ENCODE results near the gene DEPP1. TPM values are rescaled to one million over a fixed set of nuclear protein-coding genes. Genes with fewer than 3 reads are reported as not detected.

Gene DEPP1
- total and polyA plus RNA-seq, 4 donors = 10.7 to 79.3 (median 33.5) TPM

DNA sequence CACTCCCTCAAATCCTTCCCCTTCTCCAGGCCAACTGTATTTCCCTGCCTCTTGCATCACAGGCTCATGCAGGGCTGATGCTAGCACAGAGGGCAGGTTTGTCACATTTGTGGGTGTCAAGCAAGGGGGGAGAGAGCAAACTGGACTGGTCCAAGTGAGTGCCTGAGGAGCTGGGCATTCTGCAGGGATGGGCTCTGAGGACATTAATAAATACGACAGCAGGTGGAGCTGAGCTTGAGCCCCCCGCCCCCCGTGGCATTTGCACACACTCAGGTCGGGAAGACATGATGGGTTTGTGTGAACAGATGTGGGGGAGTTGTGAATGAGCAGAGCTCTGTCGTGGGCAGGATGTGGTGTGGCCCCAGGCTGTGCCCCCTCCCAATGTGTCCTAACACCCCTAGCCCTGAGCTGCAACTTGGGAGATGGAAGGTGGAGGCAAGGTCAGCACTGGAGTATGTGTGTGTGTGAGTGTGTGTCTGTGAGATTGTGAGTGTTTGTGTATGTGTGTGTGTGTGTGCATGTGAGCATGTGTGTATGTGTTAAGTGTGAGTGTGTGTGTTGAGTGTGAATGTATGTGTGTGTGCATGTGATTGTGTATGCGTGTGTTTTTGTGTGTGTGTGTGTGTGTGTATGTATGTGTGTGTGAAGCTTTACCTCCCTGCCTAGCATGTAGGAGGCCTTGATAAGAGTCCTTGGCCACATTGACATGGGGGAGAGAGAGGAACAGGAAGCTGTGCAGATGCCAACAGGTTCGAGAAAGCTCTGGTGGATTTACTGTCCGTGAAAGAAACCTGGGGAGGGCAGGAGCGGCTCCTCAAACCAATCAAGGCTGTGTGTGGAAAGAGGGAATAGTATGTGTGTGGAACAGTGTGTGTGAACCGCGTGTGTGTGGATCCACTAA lies 9.9 kb downstream of the DEPP1 start:
- H3K9me3 ChIP-seq (ENCODE audit: control insufficient read depth in 4 of 4, low read length in 3 of 4) = no peaks in the 10 kb centered on the region
- H3K9ac ChIP-seq (ENCODE audit: low read depth in 1 of 2, low read length in 2 of 2) = no peak overlapping the region
- WGBS = 84% methylated on average over 11 of the region's 11 CpGs

DNA sequence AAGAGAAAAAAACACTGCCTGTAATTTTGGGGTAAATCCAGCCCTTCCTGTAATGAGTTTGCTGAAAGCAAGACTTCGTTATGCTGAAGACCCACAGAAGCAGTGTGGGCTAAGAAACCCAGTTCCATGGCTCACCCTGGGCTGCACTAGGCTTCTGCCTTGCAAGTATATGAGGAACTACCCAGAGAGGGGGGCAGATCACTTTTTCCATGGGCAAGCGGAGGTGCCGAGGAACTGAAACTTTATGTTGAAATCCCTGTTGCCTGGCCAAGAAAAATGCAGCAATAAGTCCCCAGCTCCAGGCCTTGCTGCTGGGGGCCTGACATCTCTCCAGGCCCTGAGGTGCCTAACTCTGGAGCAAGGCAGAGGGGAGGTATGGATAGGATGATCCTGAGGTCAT lies 10.5 kb downstream of the DEPP1 start:
- no peak for TF ChIP-seq FOXA2 (IDR thresholded peaks at IDR 0.05)
- TF ChIP-seq TAF1 (conservative IDR thresholded peaks at IDR 0.05) = no peak
- TF ChIP-seq, protein P1, sequence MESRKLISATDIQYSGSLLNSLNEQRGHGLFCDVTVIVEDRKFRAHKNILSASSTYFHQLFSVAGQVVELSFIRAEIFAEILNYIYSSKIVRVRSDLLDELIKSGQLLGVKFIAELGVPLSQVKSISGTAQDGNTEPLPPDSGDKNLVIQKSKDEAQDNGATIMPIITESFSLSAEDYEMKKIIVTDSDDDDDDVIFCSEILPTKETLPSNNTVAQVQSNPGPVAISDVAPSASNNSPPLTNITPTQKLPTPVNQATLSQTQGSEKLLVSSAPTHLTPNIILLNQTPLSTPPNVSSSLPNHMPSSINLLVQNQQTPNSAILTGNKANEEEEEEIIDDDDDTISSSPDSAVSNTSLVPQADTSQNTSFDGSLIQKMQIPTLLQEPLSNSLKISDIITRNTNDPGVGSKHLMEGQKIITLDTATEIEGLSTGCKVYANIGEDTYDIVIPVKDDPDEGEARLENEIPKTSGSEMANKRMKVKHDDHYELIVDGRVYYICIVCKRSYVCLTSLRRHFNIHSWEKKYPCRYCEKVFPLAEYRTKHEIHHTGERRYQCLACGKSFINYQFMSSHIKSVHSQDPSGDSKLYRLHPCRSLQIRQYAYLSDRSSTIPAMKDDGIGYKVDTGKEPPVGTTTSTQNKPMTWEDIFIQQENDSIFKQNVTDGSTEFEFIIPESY (IDR thresholded peaks at IDR 0.05) = no peak
- TF ChIP-seq SP1 (IDR thresholded peaks at IDR 0.05) = no peak
- no peak for TF ChIP-seq GABPA (IDR thresholded peaks at IDR 0.05 in 1 of 2, conservative IDR thresholded peaks at IDR 0.05 in 1 of 2)
- TF ChIP-seq, protein P2, sequence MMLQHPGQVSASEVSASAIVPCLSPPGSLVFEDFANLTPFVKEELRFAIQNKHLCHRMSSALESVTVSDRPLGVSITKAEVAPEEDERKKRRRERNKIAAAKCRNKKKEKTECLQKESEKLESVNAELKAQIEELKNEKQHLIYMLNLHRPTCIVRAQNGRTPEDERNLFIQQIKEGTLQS (IDR thresholded peaks at IDR 0.05) = no peak
- no peak for TF ChIP-seq HNF4G (IDR thresholded peaks at IDR 0.05)
- TF ChIP-seq, protein P3, sequence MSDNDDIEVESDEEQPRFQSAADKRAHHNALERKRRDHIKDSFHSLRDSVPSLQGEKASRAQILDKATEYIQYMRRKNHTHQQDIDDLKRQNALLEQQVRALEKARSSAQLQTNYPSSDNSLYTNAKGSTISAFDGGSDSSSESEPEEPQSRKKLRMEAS (IDR thresholded peaks at IDR 0.05) = no peak
- TF ChIP-seq JUND (IDR thresholded peaks at IDR 0.05) = peak in 1 of 2 donors; percentile 42
- TF ChIP-seq EGR1 (IDR thresholded peaks at IDR 0.05; ENCODE audit: low read depth in 2 of 2) = peak in 1 of 2 donors; percentile 33
- peak in 1 of 2 donors; percentile 26 for TF ChIP-seq RXRA (IDR thresholded peaks at IDR 0.05)
- H3K27me3 ChIP-seq (ENCODE audit: control insufficient read depth in 4 of 4, insufficient read depth in 4 of 4, low read length in 3 of 4) = no peaks in the 10 kb centered on the region
- H3K4me3 ChIP-seq (ENCODE audit: low read depth in 1 of 3, low read length in 3 of 3) = no peak overlapping the region
- DNase-seq (ENCODE audit: low spot score) = no peak
- WGBS = 21% methylated on average over 3 of the region's 3 CpGs
- peak overlapping the region; percentile 48 to 49 for H3K27ac ChIP-seq (ENCODE audit: low read depth in 1 of 2, low read length in 2 of 2)
- H3K36me3 ChIP-seq (ENCODE audit: control insufficient read depth in 4 of 4, insufficient read depth in 3 of 4, low read depth in 1 of 4, low read length in 3 of 4) = no peaks in the 10 kb centered on the region
- peaks cover 2 to 31% (median 11%) of the 10 kb centered on the region in 4 donors for H3K4me1 ChIP-seq (ENCODE audit: control insufficient read depth in 4 of 4, insufficient read depth in 4 of 4, low read length in 3 of 4)
- H3K9me3 ChIP-seq (ENCODE audit: control insufficient read depth in 4 of 4, low read length in 3 of 4) = no peaks in the 10 kb centered on the region
- no peak overlapping the region for H3K9ac ChIP-seq (ENCODE audit: low read depth in 1 of 2, low read length in 2 of 2)

More for the DNA sequence above, 9.9 kb downstream of the DEPP1 start:
- Histone ChIP-seq H3K36me3 (ENCODE audit: control insufficient read depth in 4 of 4, insufficient read depth in 3 of 4, low read depth in 1 of 4, low read length in 3 of 4) (no peaks in the 10 kb centered on the region), H3K4me1 (ENCODE audit: control insufficient read depth in 4 of 4, insufficient read depth in 4 of 4, low read length in 3 of 4) (peaks cover 2 to 30% (median 11%) of the 10 kb centered on the region in 4 donors), H3K4me3 (ENCODE audit: low read depth in 1 of 3, low read length in 3 of 3) (no peak overlapping the region), H3K27me3 (ENCODE audit: control insufficient read depth in 4 of 4, insufficient read depth in 4 of 4, low read length in 3 of 4) (no peaks in the 10 kb centered on the region), H3K27ac (ENCODE audit: low read depth in 1 of 2, low read length in 2 of 2) (no peak overlapping the region)
- TF ChIP-seq FOXA2 (IDR thresholded peaks at IDR 0.05) (no peak), RAD21 (IDR thresholded peaks at IDR 0.05) (no peak), HNF4G (IDR thresholded peaks at IDR 0.05) (no peak), JUND (IDR thresholded peaks at IDR 0.05) (no peak), HNF4A (conservative IDR thresholded peaks at IDR 0.05) (no peak), GABPA (IDR thresholded peaks at IDR 0.05 in 1 of 2, conservative IDR thresholded peaks at IDR 0.05 in 1 of 2) (no peak), EGR1 (IDR thresholded peaks at IDR 0.05; ENCODE audit: low read depth in 2 of 2) (no peak), TAF1 (conservative IDR thresholded peaks at IDR 0.05) (no peak), NR2F2 (IDR thresholded peaks at IDR 0.05) (no peak), SP1 (IDR thresholded peaks at IDR 0.05) (no peak), FOXA1 (IDR thresholded peaks at IDR 0.05) (no peak), RXRA (IDR thresholded peaks at IDR 0.05) (no peak)
- TF ChIP-seq, protein P2 (IDR thresholded peaks at IDR 0.05) = no peak
- TF ChIP-seq, protein P3 (IDR thresholded peaks at IDR 0.05) = no peak
- TF ChIP-seq, protein P4, sequence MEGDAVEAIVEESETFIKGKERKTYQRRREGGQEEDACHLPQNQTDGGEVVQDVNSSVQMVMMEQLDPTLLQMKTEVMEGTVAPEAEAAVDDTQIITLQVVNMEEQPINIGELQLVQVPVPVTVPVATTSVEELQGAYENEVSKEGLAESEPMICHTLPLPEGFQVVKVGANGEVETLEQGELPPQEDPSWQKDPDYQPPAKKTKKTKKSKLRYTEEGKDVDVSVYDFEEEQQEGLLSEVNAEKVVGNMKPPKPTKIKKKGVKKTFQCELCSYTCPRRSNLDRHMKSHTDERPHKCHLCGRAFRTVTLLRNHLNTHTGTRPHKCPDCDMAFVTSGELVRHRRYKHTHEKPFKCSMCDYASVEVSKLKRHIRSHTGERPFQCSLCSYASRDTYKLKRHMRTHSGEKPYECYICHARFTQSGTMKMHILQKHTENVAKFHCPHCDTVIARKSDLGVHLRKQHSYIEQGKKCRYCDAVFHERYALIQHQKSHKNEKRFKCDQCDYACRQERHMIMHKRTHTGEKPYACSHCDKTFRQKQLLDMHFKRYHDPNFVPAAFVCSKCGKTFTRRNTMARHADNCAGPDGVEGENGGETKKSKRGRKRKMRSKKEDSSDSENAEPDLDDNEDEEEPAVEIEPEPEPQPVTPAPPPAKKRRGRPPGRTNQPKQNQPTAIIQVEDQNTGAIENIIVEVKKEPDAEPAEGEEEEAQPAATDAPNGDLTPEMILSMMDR (IDR thresholded peaks at IDR 0.05; ENCODE audit: low read depth, low read length, missing input control) = no peak
- TF ChIP-seq, protein P5, sequence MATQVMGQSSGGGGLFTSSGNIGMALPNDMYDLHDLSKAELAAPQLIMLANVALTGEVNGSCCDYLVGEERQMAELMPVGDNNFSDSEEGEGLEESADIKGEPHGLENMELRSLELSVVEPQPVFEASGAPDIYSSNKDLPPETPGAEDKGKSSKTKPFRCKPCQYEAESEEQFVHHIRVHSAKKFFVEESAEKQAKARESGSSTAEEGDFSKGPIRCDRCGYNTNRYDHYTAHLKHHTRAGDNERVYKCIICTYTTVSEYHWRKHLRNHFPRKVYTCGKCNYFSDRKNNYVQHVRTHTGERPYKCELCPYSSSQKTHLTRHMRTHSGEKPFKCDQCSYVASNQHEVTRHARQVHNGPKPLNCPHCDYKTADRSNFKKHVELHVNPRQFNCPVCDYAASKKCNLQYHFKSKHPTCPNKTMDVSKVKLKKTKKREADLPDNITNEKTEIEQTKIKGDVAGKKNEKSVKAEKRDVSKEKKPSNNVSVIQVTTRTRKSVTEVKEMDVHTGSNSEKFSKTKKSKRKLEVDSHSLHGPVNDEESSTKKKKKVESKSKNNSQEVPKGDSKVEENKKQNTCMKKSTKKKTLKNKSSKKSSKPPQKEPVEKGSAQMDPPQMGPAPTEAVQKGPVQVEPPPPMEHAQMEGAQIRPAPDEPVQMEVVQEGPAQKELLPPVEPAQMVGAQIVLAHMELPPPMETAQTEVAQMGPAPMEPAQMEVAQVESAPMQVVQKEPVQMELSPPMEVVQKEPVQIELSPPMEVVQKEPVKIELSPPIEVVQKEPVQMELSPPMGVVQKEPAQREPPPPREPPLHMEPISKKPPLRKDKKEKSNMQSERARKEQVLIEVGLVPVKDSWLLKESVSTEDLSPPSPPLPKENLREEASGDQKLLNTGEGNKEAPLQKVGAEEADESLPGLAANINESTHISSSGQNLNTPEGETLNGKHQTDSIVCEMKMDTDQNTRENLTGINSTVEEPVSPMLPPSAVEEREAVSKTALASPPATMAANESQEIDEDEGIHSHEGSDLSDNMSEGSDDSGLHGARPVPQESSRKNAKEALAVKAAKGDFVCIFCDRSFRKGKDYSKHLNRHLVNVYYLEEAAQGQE (IDR thresholded peaks at IDR 0.05) = no peak
- DNase-seq (ENCODE audit: low spot score) = no peak
